ENCODE data around the gene ZNF888.
A peak's percentile ranks its signal among the peaks of the same experiment; 100 is the strongest.
"Not testable (repeated sequence)": the region's sequence is repeated elsewhere in the genome, so short reads cannot be mapped to it uniquely, and the experiment has no call there.

The ZNF888 gene

GRCh38 chr19:52936151-52936953, 13.1 kb upstream of the ZNF888 start:
- no peak for TF ChIP-seq CTCF (IDR thresholded peaks at IDR 0.05; ENCODE audit: low read depth, low read length)
- H3K4me3 ChIP-seq (ENCODE audit: low read depth, low read length): no peak overlapping the region
- peak; percentile 86 for DNase-seq (ENCODE audit: low read depth)

- peak; percentile 83 for DNase-seq (ENCODE audit: low read depth)
- no peak for TF ChIP-seq MAX (IDR thresholded peaks at IDR 0.05; ENCODE audit: low read depth, low read length)
- no peak for TF ChIP-seq POLR2A (IDR thresholded peaks at IDR 0.05; ENCODE audit: extremely low read depth, insufficient read length)
- no peak for TF ChIP-seq CTCF (IDR thresholded peaks at IDR 0.05; ENCODE audit: low read depth, low read length)
- TF ChIP-seq MYC (IDR thresholded peaks at IDR 0.05; ENCODE audit: low read depth, low read length): no peak
- no peak overlapping the region for H3K4me3 ChIP-seq (ENCODE audit: low read depth, low read length)
Observed at GRCh38 chr19:52935434-52935833, 12.2 kb upstream of the ZNF888 start.

GRCh38 chr19:52924641-52925040, 1.4 kb upstream of the ZNF888 start:
- DNase-seq (ENCODE audit: low read depth); H3K4me3 ChIP-seq (ENCODE audit: low read depth, low read length): not testable (repeated sequence)

- TF ChIP-seq MAX (IDR thresholded peaks at IDR 0.05; ENCODE audit: low read depth, low read length) (0 out of 2 replicates have a peak, but pooled peaks have one; percentile 5), POLR2A (IDR thresholded peaks at IDR 0.05; ENCODE audit: extremely low read depth, insufficient read length) (no peak)
- peak overlapping the region; percentile 94 for H3K4me3 ChIP-seq (ENCODE audit: low read depth, low read length)
- DNase-seq (ENCODE audit: low read depth): peak; percentile 89
Observed at GRCh38 chr19:52923778-52924593, 758 bp upstream of the ZNF888 start.

- no peak for TF ChIP-seq CTCF (IDR thresholded peaks at IDR 0.05; ENCODE audit: low read depth, low read length)
- TF ChIP-seq POLR2A (IDR thresholded peaks at IDR 0.05; ENCODE audit: extremely low read depth, insufficient read length): no peak
- TF ChIP-seq MAX (IDR thresholded peaks at IDR 0.05; ENCODE audit: low read depth, low read length): no peak
- no peak for TF ChIP-seq MYC (IDR thresholded peaks at IDR 0.05; ENCODE audit: low read depth, low read length)
- no peak for DNase-seq (ENCODE audit: low read depth)
- no peak overlapping the region for H3K4me3 ChIP-seq (ENCODE audit: low read depth, low read length)
Observed at GRCh38 chr19:52917531-52917930, 5.7 kb downstream of the ZNF888 start.

GRCh38 chr19:52910648-52911047, 12.6 kb downstream of the ZNF888 start:
- TF ChIP-seq MYC (IDR thresholded peaks at IDR 0.05; ENCODE audit: low read depth, low read length) (no peak), MAX (IDR thresholded peaks at IDR 0.05; ENCODE audit: low read depth, low read length) (no peak), CTCF (IDR thresholded peaks at IDR 0.05; ENCODE audit: low read depth, low read length) (no peak), POLR2A (IDR thresholded peaks at IDR 0.05; ENCODE audit: extremely low read depth, insufficient read length) (no peak)
- H3K4me3 ChIP-seq (ENCODE audit: low read depth, low read length): no peak overlapping the region
- DNase-seq (ENCODE audit: low read depth): peak; percentile 17

- not testable (repeated sequence) for H3K4me3 ChIP-seq (ENCODE audit: low read depth, low read length); DNase-seq (ENCODE audit: low read depth)
Observed at GRCh38 chr19:52904052-52904780, 19.0 kb downstream of the ZNF888 start.

Data from NB4 (cell line).